ENCODE data around the gene ZNF148. TPM values are rescaled to one million over a fixed set of nuclear protein-coding genes. Genes with fewer than 3 reads are reported as not detected.

ZNF148 gene
- total and polyA plus RNA-seq, 2 of the 4 experiments (the other 2 are of a cell fraction), result 9.4 to 65.2 TPM

DNA sequence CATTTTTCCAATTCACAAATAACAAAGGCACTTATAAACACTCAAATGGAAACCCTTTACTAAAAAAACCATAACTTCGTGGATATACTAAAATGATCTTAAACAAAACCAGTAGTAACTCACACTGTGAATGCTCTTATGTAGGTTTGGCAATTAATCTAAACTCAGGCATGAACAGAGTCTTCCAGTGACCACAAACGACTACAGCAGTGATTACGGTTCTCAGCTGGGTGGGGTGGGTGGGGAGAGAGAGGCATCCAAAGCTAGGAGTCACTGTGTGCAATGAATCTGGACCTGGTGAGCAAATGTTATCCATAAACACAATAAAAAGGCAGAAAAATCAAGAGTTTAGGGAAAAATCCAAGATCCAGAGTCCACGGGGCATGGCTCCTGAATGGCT is 183.9 kb downstream of the ZNF148 start:
- H2BK15ac ChIP-seq (ENCODE audit: low read depth, low read length), result no peak overlapping the region
- intact Hi-C loops (cut with micrococcal nuclease), result loop anchor here (10.0 kb wide), 1 partner anchor 266 kb away; no protein-coding TSS in a partner anchor
- peaks cover 4% of the 10 kb centered on the region; the same call in 1 of the 2 replicates for H4K20me1 ChIP-seq (ENCODE audit: insufficient read depth, low read length)
- BruUV-seq (replicated peaks), result no TSS peak
- H3K27ac ChIP-seq (ENCODE audit: insufficient read depth, low read length), result no peak overlapping the region
- H3K9me1 ChIP-seq (ENCODE audit: insufficient read depth, low read length), result peaks cover 12% of the 10 kb centered on the region; the same call in 1 of the 2 replicates
- H4K91ac ChIP-seq (ENCODE audit: insufficient read depth, low read depth, low read length), result no peak overlapping the region
- no peak overlapping the region for H4K8ac ChIP-seq (ENCODE audit: low read depth in 2 of 2, low read length in 2 of 2)
- DNase-seq (peak; percentile 50), ATAC-seq (ENCODE audit: low read depth) (no peak)
- no peak overlapping the region for H2AFZ ChIP-seq (replicated peaks; ENCODE audit: low read length, poor library complexity)
- H2BK20ac ChIP-seq (ENCODE audit: low read depth, low read length), result no peak overlapping the region
- no peaks in the 10 kb centered on the region for H3K79me1 ChIP-seq (ENCODE audit: low read depth in 1 of 2, low read length in 2 of 2)
- H2BK120ac ChIP-seq (ENCODE audit: low read depth, low read length), result no peak overlapping the region
- no peak overlapping the region for H2AK5ac ChIP-seq (ENCODE audit: low read depth, low read length)
- no peak overlapping the region for H3K56ac ChIP-seq (ENCODE audit: extremely low read depth, insufficient read depth, low read length)
- H3K4me1 ChIP-seq (ENCODE audit: control insufficient read depth, insufficient read depth, low read length), result peaks cover 24% of the 10 kb centered on the region
- in situ Hi-C loops (cut with MboI; ENCODE audit: low sequenced_read_pairs), result no loop called here
- H3K14ac ChIP-seq (replicated peaks; ENCODE audit: low read depth, low read length), result no peak overlapping the region
- 0 out of 2 replicates have a peak, but pooled peaks cover 1% of the 10 kb centered on the region for H3K27me3 ChIP-seq (ENCODE audit: control insufficient read depth, insufficient read depth, low read length)
- no peak for TF ChIP-seq SMC3 (IDR thresholded peaks at IDR 0.05; ENCODE audit: low read depth, low read length)
- TF ChIP-seq FOS (IDR thresholded peaks at IDR 0.05; ENCODE audit: low read depth, low read length), result no peak
- no peak for TF ChIP-seq POLR2A (IDR thresholded peaks at IDR 0.05; ENCODE audit: low read depth, low read length)
- TF ChIP-seq, protein P1, sequence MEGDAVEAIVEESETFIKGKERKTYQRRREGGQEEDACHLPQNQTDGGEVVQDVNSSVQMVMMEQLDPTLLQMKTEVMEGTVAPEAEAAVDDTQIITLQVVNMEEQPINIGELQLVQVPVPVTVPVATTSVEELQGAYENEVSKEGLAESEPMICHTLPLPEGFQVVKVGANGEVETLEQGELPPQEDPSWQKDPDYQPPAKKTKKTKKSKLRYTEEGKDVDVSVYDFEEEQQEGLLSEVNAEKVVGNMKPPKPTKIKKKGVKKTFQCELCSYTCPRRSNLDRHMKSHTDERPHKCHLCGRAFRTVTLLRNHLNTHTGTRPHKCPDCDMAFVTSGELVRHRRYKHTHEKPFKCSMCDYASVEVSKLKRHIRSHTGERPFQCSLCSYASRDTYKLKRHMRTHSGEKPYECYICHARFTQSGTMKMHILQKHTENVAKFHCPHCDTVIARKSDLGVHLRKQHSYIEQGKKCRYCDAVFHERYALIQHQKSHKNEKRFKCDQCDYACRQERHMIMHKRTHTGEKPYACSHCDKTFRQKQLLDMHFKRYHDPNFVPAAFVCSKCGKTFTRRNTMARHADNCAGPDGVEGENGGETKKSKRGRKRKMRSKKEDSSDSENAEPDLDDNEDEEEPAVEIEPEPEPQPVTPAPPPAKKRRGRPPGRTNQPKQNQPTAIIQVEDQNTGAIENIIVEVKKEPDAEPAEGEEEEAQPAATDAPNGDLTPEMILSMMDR (conservative IDR thresholded peaks at IDR 0.05; ENCODE audit: low read depth, low read length), result no peak
- TF ChIP-seq BHLHE40 (IDR thresholded peaks at IDR 0.05; ENCODE audit: low read depth, low read length), result no peak
- no peak for TF ChIP-seq RAD21 (IDR thresholded peaks at IDR 0.05; ENCODE audit: low read length)
- no peak for TF ChIP-seq USF2 (IDR thresholded peaks at IDR 0.05; ENCODE audit: low read depth, low read length)
- no peak for TF ChIP-seq NFE2L2 (IDR thresholded peaks at IDR 0.05; ENCODE audit: low read depth, low read length)
- TF ChIP-seq CHD1 (IDR thresholded peaks at IDR 0.05; ENCODE audit: low read depth, low read length), result no peak
- H3K9ac ChIP-seq (ENCODE audit: low read depth, low read length), result no peak overlapping the region
- no peak overlapping the region for H3K23ac ChIP-seq (ENCODE audit: low read depth, low read length)
- dilution Hi-C loops (cut with HindIII; ENCODE audit: low sequenced_read_pairs, unreplicated experiment), result no loop called here
- no peak overlapping the region for H2BK5ac ChIP-seq (ENCODE audit: low read depth, low read length, poor library complexity, severe bottlenecking)
- CTCF ChIA-PET, result no interaction called here
- H3K4ac ChIP-seq (ENCODE audit: low read depth, low read length), result peak overlapping the region; percentile 32; the same call in 1 of the 2 replicates
- no peaks in the 10 kb centered on the region for H3K36me3 ChIP-seq (ENCODE audit: control insufficient read depth, insufficient read depth, low read length)
- H3K18ac ChIP-seq (ENCODE audit: low read depth, low read length), result no peak overlapping the region
- H3K4me3 ChIP-seq (ENCODE audit: insufficient read depth, low read depth, low read length), result no peak overlapping the region
- POLR2A ChIA-PET (ENCODE audit: unreplicated experiment), result no interaction called here
- no peak overlapping the region for H4K5ac ChIP-seq (ENCODE audit: low read depth, low read length)
- H3K4me2 ChIP-seq (ENCODE audit: low read depth, low read length), result no peak overlapping the region
- H2AK9ac ChIP-seq (replicated peaks; ENCODE audit: low read depth, low read length, poor library complexity), result peak overlapping the region; percentile 50
- H3K9me3 ChIP-seq (ENCODE audit: control insufficient read depth, insufficient read depth, low read length), result no peaks in the 10 kb centered on the region; the same call in 1 of the 2 replicates
- WGBS, 2 experiments (ENCODE audit: extremely low coverage in 2 of 2, insufficient read length in 1 of 2), result no CpG with 5 or more reads among the region's 4 CpGs

All from IMR-90 (cell line).